ENCODE data around the gene TBL1X.

Gene TBL1X

DNA sequence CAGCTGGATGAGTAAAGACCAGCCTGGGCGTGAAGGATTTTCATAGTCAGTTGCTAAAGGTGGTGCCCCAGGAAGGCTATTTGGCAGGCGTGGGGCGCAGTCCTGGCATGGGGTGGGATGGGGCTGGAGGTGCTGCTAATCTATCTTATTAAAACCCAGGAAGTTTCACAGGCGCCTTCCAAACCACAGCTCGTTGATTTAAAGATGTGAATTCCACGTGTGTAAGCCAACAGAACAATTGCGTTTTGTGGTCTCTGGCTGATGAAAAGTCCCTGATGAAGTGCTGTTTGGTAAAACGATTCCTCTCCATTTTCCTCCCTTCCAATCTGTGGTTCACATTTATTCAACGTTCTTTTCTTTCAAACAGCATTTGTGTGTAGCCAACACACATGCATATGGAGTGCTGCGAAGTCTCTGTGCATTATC lies 105.0 kb downstream of the TBL1X start:
- Histone ChIP-seq H3K4me3 (ENCODE audit: low read length) (no peak overlapping the region), H4K20me1 (ENCODE audit: insufficient read depth, low read length) (peaks cover 6% of the 10 kb centered on the region), H3K9ac (ENCODE audit: low read length) (no peak overlapping the region), H3K27me3 (ENCODE audit: low read depth, low read length) (no peaks in the 10 kb centered on the region), H3K4me2 (ENCODE audit: low read length) (no peak overlapping the region), H3K79me2 (ENCODE audit: low read length) (peaks cover 5% of the 10 kb centered on the region), H3K9me3 (ENCODE audit: insufficient read depth, low read length) (no peaks in the 10 kb centered on the region), H3K4me1 (ENCODE audit: low read length) (peaks cover 7% of the 10 kb centered on the region; the same call in 1 of the 2 replicates), H3K36me3 (replicated peaks; ENCODE audit: low read depth, low read length) (no peaks in the 10 kb centered on the region), H3K27ac (ENCODE audit: low read length) (no peak overlapping the region), H2AFZ (ENCODE audit: low read depth, low read length) (no peak overlapping the region)
- no peak for TF ChIP-seq CTCF (IDR thresholded peaks at IDR 0.05; ENCODE audit: low read depth, low read length)
- no peak for TF ChIP-seq EZH2phosphoT487 (IDR thresholded peaks at IDR 0.05; ENCODE audit: low read depth)

GRCh38 chrX:9573282-9574106 lies 108.6 kb downstream of the TBL1X start:
- H3K9me3 ChIP-seq (ENCODE audit: insufficient read depth, low read length) = no peaks in the 10 kb centered on the region
- no peak overlapping the region for H3K4me2 ChIP-seq (ENCODE audit: low read length)
- H3K36me3 ChIP-seq (replicated peaks; ENCODE audit: low read depth, low read length) = no peaks in the 10 kb centered on the region
- H3K4me3 ChIP-seq (ENCODE audit: low read length) = no peak overlapping the region
- H3K79me2 ChIP-seq (ENCODE audit: low read length) = 0 out of 2 replicates have a peak, but pooled peaks cover under 1% of the 10 kb centered on the region
- no peak overlapping the region for H3K27ac ChIP-seq (ENCODE audit: low read length)
- H2AFZ ChIP-seq (ENCODE audit: low read depth, low read length) = no peak overlapping the region
- no peaks in the 10 kb centered on the region; the same call in 1 of the 2 replicates for H4K20me1 ChIP-seq (ENCODE audit: insufficient read depth, low read length)
- H3K27me3 ChIP-seq (ENCODE audit: low read depth, low read length) = no peaks in the 10 kb centered on the region
- H3K9ac ChIP-seq (ENCODE audit: low read length) = no peak overlapping the region
- no peaks in the 10 kb centered on the region for H3K4me1 ChIP-seq (ENCODE audit: low read length)
- no peak for TF ChIP-seq EZH2phosphoT487 (IDR thresholded peaks at IDR 0.05; ENCODE audit: low read depth)
- TF ChIP-seq CTCF (IDR thresholded peaks at IDR 0.05; ENCODE audit: low read depth, low read length) = no peak

GRCh38 chrX:9576059-9576458 lies 111.2 kb downstream of the TBL1X start:
- H3K4me1 ChIP-seq (ENCODE audit: low read length) = no peaks in the 10 kb centered on the region
- no peak overlapping the region for H2AFZ ChIP-seq (ENCODE audit: low read depth, low read length)
- no peaks in the 10 kb centered on the region; the same call in 1 of the 2 replicates for H4K20me1 ChIP-seq (ENCODE audit: insufficient read depth, low read length)
- H3K9me3 ChIP-seq (ENCODE audit: insufficient read depth, low read length) = no peaks in the 10 kb centered on the region
- no peak overlapping the region for H3K9ac ChIP-seq (ENCODE audit: low read length)
- H3K27me3 ChIP-seq (ENCODE audit: low read depth, low read length) = no peaks in the 10 kb centered on the region
- TF ChIP-seq EZH2phosphoT487 (IDR thresholded peaks at IDR 0.05; ENCODE audit: low read depth) = no peak
- no peak for TF ChIP-seq CTCF (IDR thresholded peaks at IDR 0.05; ENCODE audit: low read depth, low read length)
- no peaks in the 10 kb centered on the region for H3K36me3 ChIP-seq (replicated peaks; ENCODE audit: low read depth, low read length)
- no peak overlapping the region for H3K4me3 ChIP-seq (ENCODE audit: low read length)
- H3K4me2 ChIP-seq (ENCODE audit: low read length) = no peak overlapping the region
- H3K27ac ChIP-seq (ENCODE audit: low read length) = no peak overlapping the region
- no peaks in the 10 kb centered on the region for H3K79me2 ChIP-seq (ENCODE audit: low read length)

GRCh38 chrX:9577555-9577954 lies 112.7 kb downstream of the TBL1X start:
- H4K20me1 ChIP-seq (ENCODE audit: insufficient read depth, low read length) = peaks cover 10% of the 10 kb centered on the region
- H3K4me1 ChIP-seq (ENCODE audit: low read length) = no peaks in the 10 kb centered on the region
- H3K9ac ChIP-seq (ENCODE audit: low read length) = no peak overlapping the region
- no peaks in the 10 kb centered on the region for H3K27me3 ChIP-seq (ENCODE audit: low read depth, low read length)
- H2AFZ ChIP-seq (ENCODE audit: low read depth, low read length) = no peak overlapping the region
- no peaks in the 10 kb centered on the region for H3K36me3 ChIP-seq (replicated peaks; ENCODE audit: low read depth, low read length)
- no peaks in the 10 kb centered on the region for H3K79me2 ChIP-seq (ENCODE audit: low read length)
- H3K4me3 ChIP-seq (ENCODE audit: low read length) = no peak overlapping the region
- no peaks in the 10 kb centered on the region for H3K9me3 ChIP-seq (ENCODE audit: insufficient read depth, low read length)
- no peak overlapping the region for H3K4me2 ChIP-seq (ENCODE audit: low read length)
- TF ChIP-seq EZH2phosphoT487 (IDR thresholded peaks at IDR 0.05; ENCODE audit: low read depth) (no peak), CTCF (IDR thresholded peaks at IDR 0.05; ENCODE audit: low read depth, low read length) (no peak)
- H3K27ac ChIP-seq (ENCODE audit: low read length) = no peak overlapping the region
